HG03135 (cell line): ENCODE data around the gene KIZ.
"Not testable (repeated sequence)": the region's sequence is repeated elsewhere in the genome, so short reads cannot be mapped to it uniquely, and the experiment has no call there.

ENCODE experiments used
- ATAC-seq: cut with Tn5 transposase; IDR thresholded peaks from one replicate; pipeline ENCODE4 v1.9.1; 2021; ENCODE audit warnings: mild to moderate bottlenecking, moderate library complexity; ENCODE audit not compliant: unreplicated experiment

KIZ gene

GRCh38 chr20:21136015-21136732, 10.3 kb downstream of the KIZ start:
- no peak for ATAC-seq

- ATAC-seq = no peak
Measured at GRCh38 chr20:21137078-21137477, 11.2 kb downstream of the KIZ start.

DNA sequence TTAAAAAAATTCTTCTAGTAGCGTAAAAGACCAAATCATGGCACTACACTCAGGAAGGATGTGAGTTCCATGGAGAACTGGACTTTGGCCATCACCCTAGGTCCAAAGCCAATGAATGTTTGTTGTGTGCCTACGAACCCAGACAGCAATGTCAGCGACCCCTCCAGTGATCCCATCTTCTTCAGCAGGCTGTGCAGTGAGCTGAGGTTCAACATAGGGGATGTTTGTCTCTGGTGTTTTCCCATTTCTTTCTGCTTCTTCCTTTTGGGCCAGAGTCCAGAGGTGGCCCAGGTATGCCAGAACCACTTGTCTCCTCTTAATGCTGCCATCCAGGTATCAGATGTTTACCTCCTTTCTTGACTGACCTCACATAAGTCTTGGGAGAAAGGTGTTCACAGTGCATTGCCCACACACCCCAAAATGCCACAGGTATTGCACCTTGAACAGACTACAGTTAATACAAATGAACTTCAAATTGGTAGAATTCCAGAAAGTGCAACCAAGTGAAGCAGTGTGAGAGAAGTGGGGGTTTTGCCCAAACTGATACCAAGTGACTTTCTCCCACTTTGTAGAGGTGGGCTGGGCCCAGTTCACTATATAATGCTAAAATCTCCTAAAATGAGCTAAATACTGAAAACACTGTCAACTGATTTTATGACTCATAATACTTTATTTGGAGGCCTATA, 14.1 kb downstream of the KIZ start:
- no peak for ATAC-seq

DNA sequence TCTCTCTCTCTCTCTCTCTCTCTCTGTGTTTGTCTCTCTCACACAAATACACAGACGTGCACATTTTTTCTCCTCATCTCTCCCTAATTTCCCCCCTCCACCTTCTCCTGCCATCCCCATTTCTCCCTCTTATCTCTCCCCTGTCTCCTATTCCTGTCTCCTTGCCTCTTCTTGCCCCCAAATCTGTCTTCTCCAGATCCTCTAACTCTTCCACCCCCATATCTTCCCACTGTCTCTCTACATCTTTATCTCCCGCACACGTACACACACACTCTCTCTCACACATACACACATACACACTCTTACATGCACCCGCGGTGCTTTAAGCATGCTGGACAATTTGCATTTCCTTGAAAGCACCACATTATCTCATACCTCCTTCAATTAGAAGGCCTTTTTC, 15.9 kb downstream of the KIZ start:
- no peak for ATAC-seq

GRCh38 chr20:21143194-21143890, 17.5 kb downstream of the KIZ start:
- ATAC-seq = no peak

GRCh38 chr20:21145424-21145823, 19.5 kb downstream of the KIZ start:
- no peak for ATAC-seq

- no peak for ATAC-seq
Measured at GRCh38 chr20:21146215-21146614, 20.3 kb downstream of the KIZ start.

DNA sequence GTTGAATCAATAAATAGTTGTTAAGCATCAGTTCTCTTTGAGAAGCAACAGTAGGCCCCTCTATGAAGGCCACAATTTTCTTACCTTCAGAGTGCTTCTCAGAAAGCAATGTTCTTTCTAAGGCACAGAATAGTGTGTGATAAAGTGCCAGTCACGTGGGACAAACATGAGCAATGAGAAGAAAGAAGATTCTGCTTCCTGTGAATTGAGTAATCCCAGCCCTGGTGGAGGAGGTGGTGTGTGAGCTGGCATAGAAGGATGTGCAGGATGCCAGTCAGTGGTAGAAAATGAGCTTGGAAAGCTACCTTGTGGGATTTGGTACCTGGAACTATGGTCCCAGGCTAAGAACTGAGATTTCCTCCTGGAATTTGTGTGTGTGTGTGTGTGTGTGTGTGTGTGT, 21.7 kb downstream of the KIZ start:
- no peak for ATAC-seq

DNA sequence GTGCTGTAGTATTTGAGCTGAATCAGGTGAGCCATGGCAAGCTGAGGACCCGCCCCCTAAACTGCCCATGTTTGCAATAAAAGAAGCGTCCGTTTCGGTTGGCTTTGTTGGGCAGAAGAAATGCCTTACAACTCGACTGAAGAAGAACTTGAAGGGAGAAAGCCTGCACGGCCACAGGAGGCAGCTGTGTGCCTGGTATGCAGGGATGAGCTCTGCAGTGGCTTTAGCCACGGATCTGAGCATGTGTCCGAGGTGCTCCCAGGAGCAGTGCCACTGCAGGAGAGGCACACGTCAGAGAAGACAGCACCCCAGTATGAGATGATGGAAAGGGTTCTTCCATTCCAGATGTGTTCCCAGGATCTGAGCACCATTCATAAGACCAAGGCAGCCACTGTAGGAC, 23.5 kb downstream of the KIZ start:
- no peak for ATAC-seq

DNA sequence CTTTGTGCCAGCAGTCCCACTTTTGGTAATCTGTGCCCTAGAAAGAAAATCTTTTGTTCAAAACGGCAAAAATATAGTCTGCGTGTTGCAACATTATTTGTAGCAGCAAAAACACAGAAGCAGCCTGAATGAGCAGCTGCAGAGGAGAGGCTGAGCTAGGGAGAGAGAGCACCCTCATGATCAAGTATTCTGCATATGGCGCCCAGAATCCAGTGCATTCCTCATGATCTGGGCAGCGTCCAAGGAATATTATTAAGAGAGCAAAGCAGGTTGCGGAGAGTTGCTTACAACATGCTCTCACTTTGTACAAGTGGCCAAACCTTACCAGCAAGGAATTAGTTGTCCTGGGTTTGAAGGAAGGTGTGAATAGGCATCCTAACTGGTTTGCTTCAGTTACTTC, 25.9 kb downstream of the KIZ start:
- ATAC-seq = no peak

DNA sequence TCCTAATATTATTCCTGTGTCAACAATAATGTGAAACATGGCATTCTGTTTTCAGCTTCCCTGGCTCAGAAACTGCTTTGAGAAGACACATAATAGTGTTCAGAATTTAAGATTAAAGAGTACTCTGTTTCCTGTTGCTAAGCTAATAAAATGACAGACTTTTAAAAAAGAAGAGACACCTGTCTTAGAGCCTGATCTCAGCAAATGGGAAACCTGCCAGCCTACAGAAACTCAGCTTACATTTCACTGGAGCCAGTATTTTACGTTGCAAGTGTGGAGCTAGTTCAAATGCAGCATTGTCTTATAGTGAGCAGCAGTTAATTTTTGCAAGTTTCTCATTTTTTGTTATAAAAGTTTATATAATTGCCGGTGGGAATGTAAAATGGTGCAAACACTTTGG, 28.8 kb downstream of the KIZ start:
- ATAC-seq = no peak

DNA sequence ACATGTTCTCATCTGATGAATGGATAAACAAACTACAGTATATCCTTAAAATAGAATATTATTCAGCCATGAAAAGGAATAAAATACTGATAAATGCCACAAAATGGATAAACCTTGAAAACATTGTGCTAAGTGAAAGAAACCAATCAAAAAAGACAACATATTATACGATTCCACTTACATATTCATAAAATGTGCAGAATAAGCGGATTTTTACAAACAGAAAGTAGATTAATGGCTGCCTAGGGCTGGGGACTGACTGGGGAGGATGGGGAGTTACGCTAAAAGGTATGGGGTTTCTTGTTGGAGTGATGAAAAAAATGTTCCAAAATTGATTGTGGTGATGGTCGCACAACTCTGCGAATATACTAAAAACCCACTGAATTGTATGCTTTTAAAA, 29.4 kb downstream of the KIZ start:
- ATAC-seq = no peak

GRCh38 chr20:21156266-21156665, 30.4 kb downstream of the KIZ start:
- no peak for ATAC-seq

- ATAC-seq = no peak
Measured at GRCh38 chr20:21157006-21157405, 31.1 kb downstream of the KIZ start.

- ATAC-seq = no peak
Measured at GRCh38 chr20:21159658-21160380, 33.9 kb downstream of the KIZ start.

DNA sequence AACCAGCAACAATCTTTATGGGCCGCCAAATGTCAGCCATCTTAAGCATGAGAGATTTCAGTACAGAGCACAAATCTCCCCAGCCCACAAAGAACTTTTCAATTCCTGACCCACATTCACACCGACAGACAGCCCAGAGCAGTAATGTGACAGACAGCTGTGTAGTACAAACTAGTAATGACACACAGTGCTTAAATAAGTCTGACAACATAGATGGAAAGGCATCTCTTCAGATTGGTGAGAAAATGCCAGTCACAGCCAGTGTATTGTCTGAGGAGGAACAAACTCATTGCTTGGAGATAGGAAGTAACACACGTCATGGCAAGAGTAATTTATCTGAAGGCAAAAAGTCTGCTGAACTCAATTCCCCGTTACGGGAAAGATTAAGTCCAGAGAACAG, 36.0 kb downstream of the KIZ start:
- no peak for ATAC-seq

GRCh38 chr20:21162631-21163030, 36.7 kb downstream of the KIZ start:
- ATAC-seq = no peak

DNA sequence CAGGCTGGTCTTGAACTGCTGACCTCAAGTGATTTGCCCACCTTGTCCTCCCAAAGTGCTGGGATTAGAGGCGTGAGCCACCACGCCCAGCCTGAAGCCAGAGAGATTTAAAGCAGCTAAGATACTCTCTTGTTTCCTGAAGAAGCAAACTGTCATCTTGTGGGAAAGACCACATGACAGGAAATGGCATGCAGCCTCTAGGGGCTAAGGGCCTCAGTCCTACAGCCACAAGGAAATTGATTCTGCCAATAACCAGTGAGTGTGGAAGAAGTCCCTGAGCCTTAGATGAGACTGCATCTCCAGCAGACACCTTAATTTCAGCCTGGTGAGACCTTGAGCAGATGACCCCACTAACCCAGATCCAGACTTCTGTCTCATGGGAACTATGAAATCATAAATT, 40.9 kb downstream of the KIZ start:
- ATAC-seq = peak; percentile 41

GRCh38 chr20:21167261-21167660, 41.4 kb downstream of the KIZ start:
- peak; percentile 69 for ATAC-seq

DNA sequence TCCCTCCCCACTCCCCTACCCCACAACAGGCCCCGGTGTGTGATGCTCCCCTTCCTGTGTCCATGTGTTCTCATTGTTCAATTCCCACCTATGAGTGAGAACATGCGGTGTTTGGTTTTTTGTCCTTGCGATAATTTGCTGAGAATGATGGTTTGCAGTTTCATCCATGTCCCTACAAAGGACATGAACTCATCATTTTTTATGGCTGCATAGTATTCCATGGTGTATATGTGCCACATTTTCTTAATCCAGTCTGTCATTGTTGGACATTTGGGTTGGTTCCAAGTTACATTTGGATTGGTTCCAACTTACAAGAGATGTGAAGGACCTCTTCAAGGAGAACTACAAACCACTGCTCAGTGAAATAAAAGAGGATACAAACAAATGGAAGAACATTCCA, 42.2 kb downstream of the KIZ start:
- not testable (repeated sequence) for ATAC-seq

GRCh38 chr20:21172626-21173025, 46.7 kb downstream of the KIZ start:
- ATAC-seq = no peak
